ENCODE measurements around the gene NDUFC1. TPM values are rescaled to one million over a fixed set of nuclear protein-coding genes. Genes with fewer than 3 reads are reported as not detected.
A peak's percentile ranks its signal among the peaks of the same experiment; 100 is the strongest.

Gene NDUFC1
- total and polyA plus RNA-seq, 2 of the 4 experiments (the other 2 are of a cell fraction): 25.1 to 65.1 TPM

DNA sequence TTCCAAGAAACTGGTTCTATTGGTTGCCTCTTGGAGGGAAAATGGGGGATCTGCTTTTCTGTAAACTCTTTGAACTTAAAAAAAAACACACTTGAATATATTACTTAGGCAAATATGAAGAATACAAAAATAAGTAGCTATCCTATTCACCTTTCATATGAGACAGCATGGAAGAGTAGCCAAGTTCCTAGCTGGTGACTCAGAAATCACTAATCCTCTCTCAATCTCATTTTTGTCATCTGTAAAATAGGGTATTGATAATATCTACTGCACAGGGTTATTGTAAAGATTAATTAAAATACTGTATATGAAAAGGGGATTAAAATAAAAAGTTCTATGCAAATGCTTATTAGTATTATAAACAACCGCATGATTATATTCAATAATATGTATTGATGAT lies 35.0 kb downstream of the NDUFC1 start:
- Histone ChIP-seq H4K5ac (ENCODE audit: low read depth, low read length) (no peak overlapping the region), H2BK120ac (ENCODE audit: low read depth, low read length) (no peak overlapping the region), H4K91ac (ENCODE audit: insufficient read depth, low read depth, low read length) (no peak overlapping the region), H3K4ac (ENCODE audit: low read depth, low read length) (no peak overlapping the region), H3K79me1 (ENCODE audit: low read depth in 1 of 2, low read length in 2 of 2) (no peaks in the 10 kb centered on the region), H3K4me1 (ENCODE audit: control insufficient read depth, insufficient read depth, low read length) (peaks cover 5% of the 10 kb centered on the region), H3K23ac (ENCODE audit: low read depth, low read length) (no peak overlapping the region), H4K20me1 (ENCODE audit: insufficient read depth, low read length) (no peaks in the 10 kb centered on the region), H3K27me3 (ENCODE audit: control insufficient read depth, insufficient read depth, low read length) (no peaks in the 10 kb centered on the region), H2BK20ac (ENCODE audit: low read depth, low read length) (peak overlapping the region; percentile 19; the same call in 1 of the 2 replicates), H3K9ac (ENCODE audit: low read depth, low read length) (no peak overlapping the region), H3K9me1 (ENCODE audit: insufficient read depth, low read length) (peaks cover 9% of the 10 kb centered on the region; the same call in 1 of the 2 replicates), H2BK15ac (ENCODE audit: low read depth, low read length) (no peak overlapping the region), H3K56ac (ENCODE audit: extremely low read depth, insufficient read depth, low read length) (no peak overlapping the region), H3K14ac (replicated peaks; ENCODE audit: low read depth, low read length) (no peak overlapping the region), H2AK9ac (replicated peaks; ENCODE audit: low read depth, low read length, poor library complexity) (no peak overlapping the region), H2AK5ac (ENCODE audit: low read depth, low read length) (no peak overlapping the region), H3K4me3 (ENCODE audit: insufficient read depth, low read depth, low read length) (no peak overlapping the region), H2BK5ac (ENCODE audit: low read depth, low read length, poor library complexity, severe bottlenecking) (no peak overlapping the region), H2AFZ (replicated peaks; ENCODE audit: low read length, poor library complexity) (no peak overlapping the region), H3K36me3 (ENCODE audit: control insufficient read depth, insufficient read depth, low read length) (no peaks in the 10 kb centered on the region), H3K27ac (ENCODE audit: insufficient read depth, low read length) (no peak overlapping the region), H3K4me2 (ENCODE audit: low read depth, low read length) (no peak overlapping the region), H3K18ac (ENCODE audit: low read depth, low read length) (no peak overlapping the region), H4K8ac (ENCODE audit: low read depth in 2 of 2, low read length in 2 of 2) (no peak overlapping the region), H3K9me3 (ENCODE audit: control insufficient read depth, insufficient read depth, low read length) (no peaks in the 10 kb centered on the region)
- intact Hi-C loops (cut with micrococcal nuclease): no loop called here
- no peak for TF ChIP-seq CHD1 (IDR thresholded peaks at IDR 0.05; ENCODE audit: low read depth, low read length)
- no peak for TF ChIP-seq SMC3 (IDR thresholded peaks at IDR 0.05; ENCODE audit: low read depth, low read length)
- TF ChIP-seq, protein P1, sequence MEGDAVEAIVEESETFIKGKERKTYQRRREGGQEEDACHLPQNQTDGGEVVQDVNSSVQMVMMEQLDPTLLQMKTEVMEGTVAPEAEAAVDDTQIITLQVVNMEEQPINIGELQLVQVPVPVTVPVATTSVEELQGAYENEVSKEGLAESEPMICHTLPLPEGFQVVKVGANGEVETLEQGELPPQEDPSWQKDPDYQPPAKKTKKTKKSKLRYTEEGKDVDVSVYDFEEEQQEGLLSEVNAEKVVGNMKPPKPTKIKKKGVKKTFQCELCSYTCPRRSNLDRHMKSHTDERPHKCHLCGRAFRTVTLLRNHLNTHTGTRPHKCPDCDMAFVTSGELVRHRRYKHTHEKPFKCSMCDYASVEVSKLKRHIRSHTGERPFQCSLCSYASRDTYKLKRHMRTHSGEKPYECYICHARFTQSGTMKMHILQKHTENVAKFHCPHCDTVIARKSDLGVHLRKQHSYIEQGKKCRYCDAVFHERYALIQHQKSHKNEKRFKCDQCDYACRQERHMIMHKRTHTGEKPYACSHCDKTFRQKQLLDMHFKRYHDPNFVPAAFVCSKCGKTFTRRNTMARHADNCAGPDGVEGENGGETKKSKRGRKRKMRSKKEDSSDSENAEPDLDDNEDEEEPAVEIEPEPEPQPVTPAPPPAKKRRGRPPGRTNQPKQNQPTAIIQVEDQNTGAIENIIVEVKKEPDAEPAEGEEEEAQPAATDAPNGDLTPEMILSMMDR (conservative IDR thresholded peaks at IDR 0.05; ENCODE audit: low read depth, low read length): no peak
- TF ChIP-seq, protein P2, sequence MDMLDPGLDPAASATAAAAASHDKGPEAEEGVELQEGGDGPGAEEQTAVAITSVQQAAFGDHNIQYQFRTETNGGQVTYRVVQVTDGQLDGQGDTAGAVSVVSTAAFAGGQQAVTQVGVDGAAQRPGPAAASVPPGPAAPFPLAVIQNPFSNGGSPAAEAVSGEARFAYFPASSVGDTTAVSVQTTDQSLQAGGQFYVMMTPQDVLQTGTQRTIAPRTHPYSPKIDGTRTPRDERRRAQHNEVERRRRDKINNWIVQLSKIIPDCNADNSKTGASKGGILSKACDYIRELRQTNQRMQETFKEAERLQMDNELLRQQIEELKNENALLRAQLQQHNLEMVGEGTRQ (IDR thresholded peaks at IDR 0.05; ENCODE audit: low read depth, low read length): no peak
- TF ChIP-seq FOS (IDR thresholded peaks at IDR 0.05; ENCODE audit: low read depth, low read length): no peak
- no peak for TF ChIP-seq MAFK (IDR thresholded peaks at IDR 0.05; ENCODE audit: low read depth, low read length)
- dilution Hi-C loops (cut with HindIII; ENCODE audit: low sequenced_read_pairs, unreplicated experiment): no loop called here
- no CpG with 5 or more reads among the region's 1 CpG for WGBS, 2 experiments (ENCODE audit: extremely low coverage in 2 of 2, insufficient read length in 1 of 2)
- DNase-seq (no peak), ATAC-seq (ENCODE audit: low read depth) (no peak)
- BruUV-seq (replicated peaks): no TSS peak
- ChIA-PET POLR2A (ENCODE audit: unreplicated experiment) (no interaction called here), CTCF (interaction anchor here (1.5 kb wide), 1 partner anchor 9 kb away, joined by 3 read pairs; no protein-coding TSS in a partner anchor)
- in situ Hi-C loops (cut with MboI; ENCODE audit: low sequenced_read_pairs): no loop called here

Measured in IMR-90 (cell line).